ENCODE data around the gene OPN5. TPM values are rescaled to one million over a fixed set of nuclear protein-coding genes. Genes with fewer than 3 reads are reported as not detected.

The OPN5 gene
- total RNA-seq, 1 donor from 2014 or later: not detected

- DNase-seq (ENCODE audit: low read depth, low spot score): no peak
Observed at GRCh38 chr6:47787620-47788497, 6.0 kb downstream of the OPN5 start.

- DNase-seq (ENCODE audit: low read depth, low spot score): no peak
Observed at GRCh38 chr6:47788498-47788884, 6.7 kb downstream of the OPN5 start.

DNA sequence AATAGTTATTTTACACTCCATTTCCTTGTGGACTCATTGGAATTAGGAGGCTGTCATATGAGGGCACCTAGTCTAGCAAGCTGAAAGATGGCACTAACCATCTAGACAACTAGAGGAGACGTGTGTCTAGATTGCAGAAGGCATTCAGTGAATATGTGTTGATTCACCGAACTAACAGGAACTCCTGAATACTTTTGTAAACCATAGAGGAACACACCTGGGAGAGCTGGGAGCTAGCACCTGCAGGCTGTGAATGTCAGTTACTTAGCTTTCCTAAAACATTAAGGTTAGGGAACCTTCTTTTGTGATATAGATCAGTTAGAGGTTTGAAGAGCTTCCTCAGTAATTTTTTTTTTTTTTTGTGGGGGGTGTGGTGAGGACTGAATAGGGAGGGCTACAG, 7.7 kb downstream of the OPN5 start:
- no peak for DNase-seq (ENCODE audit: low read depth, low spot score)

DNA sequence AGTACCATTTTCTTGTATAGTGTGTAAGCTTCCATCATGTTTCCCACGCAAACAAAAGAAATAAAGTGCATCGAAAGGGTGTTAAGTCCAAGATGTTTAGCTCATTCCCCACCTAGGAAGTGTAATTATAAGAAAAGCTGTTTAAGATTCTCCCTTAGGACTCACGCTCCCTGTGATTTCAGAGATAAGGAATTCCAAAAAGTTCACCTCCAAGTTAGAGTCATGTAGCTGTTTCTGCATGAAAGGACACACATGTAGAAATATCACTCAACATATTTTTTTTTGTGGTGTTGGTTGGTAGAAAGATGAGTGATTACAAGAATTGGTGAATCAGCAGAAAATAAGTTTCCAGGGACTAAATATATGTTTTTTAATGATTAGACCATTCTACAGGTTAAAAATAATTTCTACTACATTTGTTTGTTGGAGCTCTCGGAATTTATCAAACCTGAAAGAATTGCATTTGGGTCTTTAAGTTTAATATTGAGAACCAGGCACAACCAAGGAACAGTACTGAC, 10.4 kb downstream of the OPN5 start:
- no peak for DNase-seq (ENCODE audit: low read depth, low spot score)

DNA sequence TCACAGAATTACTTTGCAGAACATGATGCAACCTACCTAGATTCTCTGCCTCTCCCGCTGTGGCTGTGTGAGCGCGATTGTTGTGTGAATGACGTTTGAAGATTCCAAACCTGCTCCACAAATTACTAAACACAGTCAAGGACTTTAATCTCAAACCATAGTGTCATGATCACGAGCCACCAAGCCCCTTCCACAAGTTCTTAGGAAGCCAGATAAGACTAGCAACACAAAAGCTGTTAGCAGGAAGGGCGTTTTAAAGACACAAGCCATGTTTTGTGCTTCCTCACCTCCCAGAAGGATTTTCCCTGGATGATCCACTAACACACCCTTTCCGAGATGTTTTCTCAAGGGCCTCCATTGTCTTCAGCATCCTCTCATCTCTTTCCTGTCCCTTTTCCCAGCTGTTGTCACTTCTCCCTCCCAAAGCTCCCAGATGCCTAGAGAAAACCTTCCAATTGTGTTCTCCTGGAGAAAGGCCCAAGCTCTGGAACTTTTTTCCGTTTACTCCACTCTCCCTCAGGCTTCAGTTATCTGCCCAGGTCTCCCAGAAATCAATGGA, 12.8 kb downstream of the OPN5 start:
- no peak for DNase-seq (ENCODE audit: low read depth, low spot score)

GRCh38 chr6:47801984-47802383, 20.2 kb downstream of the OPN5 start:
- DNase-seq (ENCODE audit: low read depth, low spot score): no peak

- no peak for DNase-seq (ENCODE audit: low read depth, low spot score)
Observed at GRCh38 chr6:47804821-47805220, 23.0 kb downstream of the OPN5 start.

DNA sequence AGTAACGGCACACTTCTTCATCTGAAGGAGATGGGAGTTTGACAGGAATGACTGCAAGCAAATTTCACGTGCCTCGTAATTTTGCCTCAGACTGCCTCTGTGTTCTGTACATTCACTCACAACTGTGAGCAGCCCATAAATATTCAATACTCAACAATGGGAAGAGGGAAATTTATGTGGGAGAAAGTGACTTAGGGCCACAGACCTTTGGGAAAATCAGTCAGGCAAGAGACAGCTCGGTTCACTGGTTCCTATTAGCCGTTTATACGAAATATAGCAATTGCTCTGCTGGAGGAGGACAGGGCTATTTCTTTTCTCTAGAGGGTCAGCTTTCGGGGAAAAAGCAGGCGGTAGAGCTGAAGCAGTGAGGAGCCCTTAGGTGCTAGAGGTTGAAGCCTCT, 28.0 kb downstream of the OPN5 start:
- DNase-seq (ENCODE audit: low read depth, low spot score): no peak

DNA sequence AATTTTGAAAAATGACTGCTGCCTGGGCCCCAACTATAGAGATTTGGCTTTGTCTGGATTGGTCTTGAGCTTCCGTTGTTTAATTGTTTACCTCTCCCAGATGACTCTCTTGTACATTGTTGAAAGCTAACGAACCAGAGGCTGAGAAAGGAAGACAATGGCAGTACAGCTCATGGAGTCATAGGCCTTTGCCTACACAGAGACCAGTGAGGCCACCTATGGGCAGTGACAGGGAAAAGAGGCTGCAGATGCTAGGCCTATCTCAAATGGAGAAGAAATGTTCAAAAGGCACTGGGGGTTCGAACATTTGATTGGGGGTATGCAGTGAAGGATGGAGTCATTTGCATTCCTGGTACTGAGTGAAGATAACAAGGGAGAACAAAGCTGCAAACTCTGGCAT, 29.1 kb downstream of the OPN5 start:
- DNase-seq (ENCODE audit: low read depth, low spot score): no peak

GRCh38 chr6:47811443-47811842, 29.6 kb downstream of the OPN5 start:
- DNase-seq (ENCODE audit: low read depth, low spot score): no peak

DNA sequence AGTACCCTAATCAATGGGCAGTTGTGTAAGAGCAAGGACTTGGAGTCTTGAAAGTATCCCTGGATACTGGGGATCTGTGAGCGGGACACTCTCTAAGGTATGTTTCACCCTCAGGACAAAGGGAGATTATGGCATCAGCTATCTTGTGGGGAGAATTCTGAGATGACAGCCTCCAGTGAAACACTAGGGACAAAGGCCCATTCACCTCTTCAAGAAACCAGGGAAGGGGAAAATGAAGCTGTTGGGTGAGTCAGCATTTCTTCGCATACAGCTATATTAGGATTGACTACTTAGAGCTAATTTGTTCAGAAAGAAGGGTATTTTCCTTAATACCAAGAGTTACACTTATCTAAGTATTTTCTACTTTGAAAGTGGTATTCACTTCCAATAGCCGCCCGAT, 35.9 kb downstream of the OPN5 start:
- no peak for DNase-seq (ENCODE audit: low read depth, low spot score)

DNA sequence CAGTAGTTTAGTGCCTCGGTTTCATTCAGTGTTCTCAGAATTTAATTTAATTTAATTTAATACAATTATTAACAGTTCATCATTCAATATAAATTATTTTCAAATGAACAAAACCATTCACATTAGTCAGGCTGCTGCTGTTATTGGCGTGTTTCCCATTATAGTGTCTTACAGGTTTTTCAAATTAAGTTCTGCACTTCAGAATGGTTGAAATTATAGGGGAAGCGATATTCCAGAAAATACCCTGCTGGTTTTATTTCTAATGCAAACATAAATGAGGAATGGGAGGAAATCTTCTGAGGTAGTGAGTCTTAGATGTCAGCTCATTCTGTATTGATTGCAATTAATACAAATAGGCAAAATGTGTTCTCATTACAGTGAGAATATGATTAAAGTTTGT, 37.6 kb downstream of the OPN5 start:
- no peak for DNase-seq (ENCODE audit: low read depth, low spot score)

DNA sequence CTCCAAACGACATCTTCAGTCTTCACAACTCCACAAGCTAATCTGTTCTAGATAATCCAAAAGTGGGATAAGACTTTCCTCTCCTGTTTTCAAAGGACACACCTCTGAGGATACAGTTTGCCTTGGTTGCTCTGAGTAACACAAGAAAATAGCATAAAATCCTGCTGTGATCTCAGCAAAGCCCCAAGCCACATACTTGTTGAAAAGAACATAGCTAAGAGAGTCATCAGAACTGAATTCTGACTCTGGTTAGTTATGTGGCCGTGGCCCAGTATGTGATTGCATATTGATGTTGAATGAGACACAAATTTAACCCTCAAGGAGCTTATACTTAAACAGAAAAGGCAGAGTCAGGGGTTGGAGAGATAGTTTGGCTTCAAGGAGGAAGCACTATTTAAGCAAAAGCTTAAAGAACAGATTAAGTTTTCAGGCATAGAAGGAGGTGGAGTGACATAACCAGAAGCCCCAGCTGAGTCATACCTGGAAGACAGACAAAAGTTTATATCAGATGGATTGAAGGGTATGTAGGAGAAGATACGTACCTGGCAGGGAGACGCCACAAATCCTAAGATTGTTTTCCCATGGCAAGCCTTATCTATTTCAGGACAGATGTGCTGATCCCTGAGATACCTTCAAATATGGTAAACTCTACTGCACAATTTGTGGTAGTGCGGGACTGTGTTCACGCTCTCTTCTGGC, 41.2 kb downstream of the OPN5 start:
- no peak for DNase-seq (ENCODE audit: low read depth, low spot score)

DNA sequence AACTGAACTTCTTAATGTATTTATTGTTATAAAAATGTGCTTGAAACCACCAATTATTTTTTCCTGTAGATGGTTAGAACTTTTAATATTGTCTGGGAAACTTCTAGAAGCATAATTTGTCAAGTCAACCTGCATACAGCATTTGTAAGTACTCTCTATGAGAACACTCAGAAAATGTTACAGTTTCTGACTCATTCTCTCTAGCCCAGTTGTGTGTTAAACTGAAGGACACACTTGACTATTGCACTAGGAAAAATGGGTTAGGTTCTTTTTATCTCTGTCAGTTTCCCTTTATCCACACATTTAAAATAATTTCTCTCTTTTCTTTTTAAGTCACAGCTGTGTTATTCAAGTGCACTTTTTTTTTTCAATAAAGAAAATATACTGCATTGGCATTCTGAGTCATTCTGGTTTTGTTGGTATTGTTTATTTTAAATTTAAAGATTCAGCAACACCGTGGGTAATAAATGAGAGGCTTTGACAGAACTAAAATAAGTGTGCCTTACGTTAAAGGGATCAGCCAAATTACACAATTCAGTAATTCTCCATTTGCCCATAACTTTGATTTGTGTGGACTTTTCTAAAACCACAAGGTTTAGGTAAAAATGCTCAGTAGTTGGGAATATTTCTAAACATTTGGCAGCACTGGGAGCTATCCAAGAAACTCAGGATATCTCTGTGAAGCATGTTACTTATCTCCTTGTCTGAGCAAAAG, 50.7 kb downstream of the OPN5 start:
- DNase-seq (ENCODE audit: low read depth, low spot score): no peak

GRCh38 chr6:47834196-47834595, 52.4 kb downstream of the OPN5 start:
- no peak for DNase-seq (ENCODE audit: low read depth, low spot score)

DNA sequence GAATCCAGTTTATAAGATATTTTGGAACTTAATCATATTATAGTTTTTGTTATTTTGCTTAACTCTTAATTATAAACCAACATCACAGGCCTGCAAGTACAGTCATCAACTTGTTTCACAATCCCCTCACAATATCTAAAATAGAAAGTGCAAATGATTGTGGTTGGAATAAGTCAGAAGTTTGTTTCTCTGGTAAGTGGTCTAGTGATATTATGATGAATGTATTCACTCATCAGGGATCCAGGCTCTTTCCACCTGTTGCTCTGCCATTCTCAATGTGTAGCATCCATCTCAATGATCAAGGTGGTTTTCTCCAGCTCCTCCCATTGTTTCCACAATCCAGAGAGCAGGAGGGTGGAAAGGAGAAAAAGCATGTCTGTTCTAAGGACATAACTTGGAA, 54.2 kb downstream of the OPN5 start:
- DNase-seq (ENCODE audit: low read depth, low spot score): no peak

DNA sequence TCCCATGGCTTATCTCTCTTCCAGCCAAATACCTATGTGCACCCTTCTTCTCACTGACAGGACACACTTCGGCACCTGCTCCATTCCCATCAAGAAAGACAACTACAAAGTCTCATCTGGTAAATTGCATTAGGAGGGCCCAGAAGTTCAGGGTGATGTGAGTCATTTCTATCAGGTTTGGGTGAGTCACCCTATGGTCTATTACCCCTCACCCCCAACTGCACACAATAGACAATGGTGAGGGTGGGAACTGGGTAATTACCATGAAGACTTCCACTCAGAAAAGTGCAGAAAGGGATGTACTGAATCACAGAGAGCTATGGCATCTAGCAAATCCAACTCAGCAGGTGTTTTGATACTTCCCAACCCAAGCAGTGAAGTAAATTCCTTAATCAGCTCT, 54.8 kb downstream of the OPN5 start:
- no peak for DNase-seq (ENCODE audit: low read depth, low spot score)

DNA sequence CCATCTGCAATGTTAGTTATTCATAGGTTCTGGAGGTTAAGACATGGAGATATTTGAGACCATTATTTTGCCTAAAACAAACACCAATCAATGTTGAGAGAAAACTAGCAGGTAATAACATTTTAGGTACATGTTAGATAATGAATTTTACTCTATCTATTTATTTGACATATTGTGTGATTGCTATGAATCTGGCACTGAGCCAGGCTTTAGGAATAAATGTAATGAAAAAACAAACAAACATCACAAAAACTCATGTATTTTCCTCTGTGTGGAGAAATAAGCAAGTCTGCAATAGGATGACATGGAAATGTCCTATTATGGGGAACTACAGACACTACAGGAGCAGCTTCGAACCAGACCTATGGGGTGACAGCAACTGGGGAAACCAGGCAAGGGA, 57.8 kb downstream of the OPN5 start:
- no peak for DNase-seq (ENCODE audit: low read depth, low spot score)

DNA sequence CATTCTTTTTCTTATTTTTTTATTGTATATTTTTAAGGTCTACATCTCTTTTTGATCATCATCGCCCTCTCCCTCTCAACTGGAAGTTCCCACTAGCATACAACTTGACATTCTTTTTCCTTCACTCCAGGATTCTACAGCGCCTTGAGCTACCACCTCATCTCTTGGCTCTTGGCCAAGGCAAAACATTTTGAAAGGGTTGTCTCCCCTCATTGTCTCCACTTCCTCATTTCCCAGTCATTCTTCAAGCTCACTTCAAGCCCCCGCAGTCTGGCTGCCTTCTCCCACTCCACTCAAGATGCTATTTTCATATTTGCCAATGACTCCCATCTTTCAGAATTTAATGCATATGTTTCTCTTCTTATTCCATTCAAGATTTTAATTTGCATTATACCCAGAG, 63.0 kb downstream of the OPN5 start:
- no peak for DNase-seq (ENCODE audit: low read depth, low spot score)

DNA sequence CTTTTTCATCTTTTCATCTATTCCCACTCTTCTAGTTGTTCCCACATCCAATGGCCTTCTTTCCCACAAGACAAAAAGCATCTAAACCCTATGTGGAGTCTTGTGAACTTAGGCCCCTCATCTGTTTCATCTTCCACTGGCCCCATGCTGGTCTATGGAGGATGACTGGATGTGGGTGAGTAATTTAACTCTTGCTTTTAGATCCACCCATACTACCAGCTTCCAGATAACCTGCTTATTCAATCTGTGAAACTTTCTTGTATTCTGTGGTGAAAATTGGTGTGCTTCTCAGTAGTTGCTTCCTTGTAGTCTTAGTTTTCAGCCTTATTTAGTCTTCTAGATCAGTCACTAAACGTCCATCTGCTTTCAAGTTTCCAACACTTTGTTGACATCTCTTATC, 64.9 kb downstream of the OPN5 start:
- no peak for DNase-seq (ENCODE audit: low read depth, low spot score)

DNA sequence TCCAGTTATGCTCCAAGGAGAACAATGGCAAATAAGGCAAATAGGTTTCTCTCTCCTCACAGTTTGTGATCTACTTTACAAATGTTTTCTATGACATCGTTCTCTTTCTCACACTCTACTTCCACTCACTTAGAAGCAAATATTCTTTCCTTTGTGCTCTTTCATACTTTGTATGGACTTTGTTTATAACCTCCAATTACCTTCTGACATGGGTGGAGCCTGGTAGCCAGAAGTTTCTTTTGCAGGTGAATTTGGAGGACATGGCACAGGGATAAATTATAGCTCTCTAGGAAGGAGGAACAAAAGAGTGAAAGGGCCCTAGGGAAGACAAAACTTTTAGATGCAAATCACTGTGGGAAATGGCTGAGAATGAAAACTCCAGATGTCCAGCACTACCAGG, 69.3 kb downstream of the OPN5 start:
- no peak for DNase-seq (ENCODE audit: low read depth, low spot score)

- no peak for DNase-seq (ENCODE audit: low read depth, low spot score)
Observed at GRCh38 chr6:47852727-47853126, 70.9 kb downstream of the OPN5 start.

All from pulmonary artery endothelial cell (primary cell).